Measurements from ENCODE around the gene IGF2BP1.

Gene IGF2BP1

DNA sequence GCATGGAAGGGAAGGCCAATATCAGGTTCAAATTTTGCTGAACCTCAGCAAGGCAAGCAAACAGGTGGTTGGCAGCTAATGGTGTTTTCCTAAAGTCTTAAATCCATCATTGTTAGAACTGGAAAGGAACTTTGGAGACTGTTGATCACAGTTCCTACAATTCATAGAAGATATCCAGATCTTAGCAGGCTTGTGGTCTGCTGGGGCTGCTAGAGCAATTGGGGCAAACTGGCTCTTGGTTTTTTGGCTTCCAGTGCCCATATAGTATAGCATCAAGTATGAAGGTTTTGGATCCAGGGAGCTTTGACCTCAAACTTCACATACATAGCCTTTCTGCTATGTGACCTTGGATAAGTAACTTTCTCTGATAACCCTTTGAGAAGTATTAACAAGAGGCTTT lies 49.7 kb downstream of the IGF2BP1 start:
- H3K4me2 ChIP-seq (ENCODE audit: insufficient read depth, low read length, poor library complexity, severe bottlenecking) = no peak overlapping the region
- H2BK12ac ChIP-seq (ENCODE audit: low read length) = no peak overlapping the region
- H2BK120ac ChIP-seq (ENCODE audit: low read depth, low read length) = no peak overlapping the region
- H3K79me1 ChIP-seq (ENCODE audit: low read depth, low read length) = no peaks in the 10 kb centered on the region
- no peak overlapping the region for H3K27ac ChIP-seq (replicated peaks; ENCODE audit: low read length)
- H3K9ac ChIP-seq (ENCODE audit: low read depth, low read length, poor library complexity) = no peak overlapping the region
- H3K14ac ChIP-seq (ENCODE audit: low read length) = no peak overlapping the region
- no peak overlapping the region for H2AK5ac ChIP-seq (ENCODE audit: low read depth, low read length)
- no peak overlapping the region for H4K91ac ChIP-seq (ENCODE audit: low read depth, low read length, poor library complexity)
- H3K4me1 ChIP-seq (ENCODE audit: control insufficient read depth in 2 of 2, insufficient read depth in 1 of 2, low read depth in 1 of 2, low read length in 2 of 2) = no peaks in the 10 kb centered on the region
- H3K18ac ChIP-seq (ENCODE audit: low read length) = no peak overlapping the region
- H3K27me3 ChIP-seq (ENCODE audit: control insufficient read depth in 3 of 3, insufficient read depth in 3 of 3, low read depth in 1 of 3, low read length in 3 of 3) = no peaks in the 10 kb centered on the region
- H3K4ac ChIP-seq (ENCODE audit: low read length) = no peak overlapping the region
- H4K8ac ChIP-seq (ENCODE audit: low read depth, low read length) = no peak overlapping the region
- no peak overlapping the region for H3K4me3 ChIP-seq (ENCODE audit: low read length in 2 of 2)
- H2AFZ ChIP-seq (ENCODE audit: low read length) = no peak overlapping the region
- H3K36me3 ChIP-seq (replicated peaks in 1 of 2; ENCODE audit: control insufficient read depth in 2 of 2, insufficient read depth in 2 of 2, low read length in 2 of 2) = peaks cover 82 to 100% of the 10 kb centered on the region in 2 donors
- H2BK5ac ChIP-seq (ENCODE audit: low read length) = no peak overlapping the region
- no peak overlapping the region for H2BK15ac ChIP-seq (ENCODE audit: low read length)
- H3K23ac ChIP-seq (ENCODE audit: low read depth, low read length, poor library complexity) = no peak overlapping the region
- DNase-seq (ENCODE audit: low spot score) = no peak
- no peaks in the 10 kb centered on the region for H3K9me3 ChIP-seq (replicated peaks in 1 of 2; ENCODE audit: control insufficient read depth in 2 of 2, insufficient read depth in 1 of 2, low read depth in 1 of 2, low read length in 2 of 2)

DNA sequence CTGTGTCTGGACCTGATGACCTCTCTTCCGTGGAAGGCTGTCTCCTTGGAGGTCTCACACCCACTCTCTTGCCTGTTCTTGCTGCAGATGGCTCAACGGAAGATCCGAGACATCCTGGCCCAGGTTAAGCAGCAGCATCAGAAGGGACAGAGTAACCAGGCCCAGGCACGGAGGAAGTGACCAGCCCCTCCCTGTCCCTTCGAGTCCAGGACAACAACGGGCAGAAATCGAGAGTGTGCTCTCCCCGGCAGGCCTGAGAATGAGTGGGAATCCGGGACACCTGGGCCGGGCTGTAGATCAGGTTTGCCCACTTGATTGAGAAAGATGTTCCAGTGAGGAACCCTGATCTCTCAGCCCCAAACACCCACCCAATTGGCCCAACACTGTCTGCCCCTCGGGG lies 52.1 kb downstream of the IGF2BP1 start:
- peak overlapping the region; percentile 74 for H3K23ac ChIP-seq (ENCODE audit: low read depth, low read length, poor library complexity)
- H3K9ac ChIP-seq (ENCODE audit: low read depth, low read length, poor library complexity) = peak overlapping the region; percentile 1
- no peak for DNase-seq (ENCODE audit: low spot score)
- H3K27ac ChIP-seq (replicated peaks; ENCODE audit: low read length) = no peak overlapping the region
- no peak overlapping the region for H3K4ac ChIP-seq (ENCODE audit: low read length)
- peaks cover 69 to 100% of the 10 kb centered on the region in 2 donors for H3K36me3 ChIP-seq (replicated peaks in 1 of 2; ENCODE audit: control insufficient read depth in 2 of 2, insufficient read depth in 2 of 2, low read length in 2 of 2)
- no peaks in the 10 kb centered on the region for H3K4me1 ChIP-seq (ENCODE audit: control insufficient read depth in 2 of 2, insufficient read depth in 1 of 2, low read depth in 1 of 2, low read length in 2 of 2)
- no peaks in the 10 kb centered on the region for H3K9me3 ChIP-seq (replicated peaks in 1 of 2; ENCODE audit: control insufficient read depth in 2 of 2, insufficient read depth in 1 of 2, low read depth in 1 of 2, low read length in 2 of 2)
- no peak overlapping the region for H4K91ac ChIP-seq (ENCODE audit: low read depth, low read length, poor library complexity)
- H2BK12ac ChIP-seq (ENCODE audit: low read length) = no peak overlapping the region
- no peaks in the 10 kb centered on the region for H3K27me3 ChIP-seq (ENCODE audit: control insufficient read depth in 3 of 3, insufficient read depth in 3 of 3, low read depth in 1 of 3, low read length in 3 of 3)
- H4K8ac ChIP-seq (ENCODE audit: low read depth, low read length) = no peak overlapping the region
- no peak overlapping the region for H3K14ac ChIP-seq (ENCODE audit: low read length)
- H2BK120ac ChIP-seq (ENCODE audit: low read depth, low read length) = no peak overlapping the region
- no peak overlapping the region for H3K4me2 ChIP-seq (ENCODE audit: insufficient read depth, low read length, poor library complexity, severe bottlenecking)
- H2BK5ac ChIP-seq (ENCODE audit: low read length) = no peak overlapping the region
- no peak overlapping the region for H2BK15ac ChIP-seq (ENCODE audit: low read length)
- no peak overlapping the region for H3K4me3 ChIP-seq (ENCODE audit: low read length in 2 of 2)
- H2AK5ac ChIP-seq (ENCODE audit: low read depth, low read length) = no peak overlapping the region
- no CpG with 5 or more reads among the region's 11 CpGs for WGBS, 2 donors (ENCODE audit: extremely low coverage in 2 of 2, insufficient read length in 2 of 2, insufficient replicate concordance in 1 of 2)
- H2AFZ ChIP-seq (ENCODE audit: low read length) = no peak overlapping the region
- H3K18ac ChIP-seq (ENCODE audit: low read length) = no peak overlapping the region
- H3K79me1 ChIP-seq (ENCODE audit: low read depth, low read length) = no peaks in the 10 kb centered on the region

DNA sequence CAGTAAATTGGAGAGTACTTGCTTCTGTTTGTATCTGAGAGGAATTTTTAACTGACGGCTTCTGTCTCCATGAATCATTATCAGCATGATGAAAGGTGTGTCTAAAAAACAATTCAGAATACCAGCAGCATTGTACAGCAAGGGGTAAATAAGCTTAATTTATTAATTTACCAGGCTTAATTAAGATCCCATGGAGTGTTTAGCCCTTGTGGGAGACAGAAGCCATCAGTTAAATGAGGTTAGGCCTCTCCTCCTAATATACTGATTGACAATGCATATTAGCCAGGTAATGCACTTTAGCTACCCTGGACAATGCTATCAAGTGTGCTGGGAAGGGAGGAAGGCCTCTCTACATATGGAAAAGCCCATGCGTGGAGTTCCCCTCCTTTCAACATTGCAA lies 53.4 kb downstream of the IGF2BP1 start:
- peaks cover 56 to 97% of the 10 kb centered on the region in 2 donors for H3K36me3 ChIP-seq (replicated peaks in 1 of 2; ENCODE audit: control insufficient read depth in 2 of 2, insufficient read depth in 2 of 2, low read length in 2 of 2)
- H3K4me2 ChIP-seq (ENCODE audit: insufficient read depth, low read length, poor library complexity, severe bottlenecking) = no peak overlapping the region
- WGBS, 2 donors (ENCODE audit: extremely low coverage in 2 of 2, insufficient read length in 2 of 2, insufficient replicate concordance in 1 of 2) = no CpG with 5 or more reads among the region's 2 CpGs
- H2BK120ac ChIP-seq (ENCODE audit: low read depth, low read length) = no peak overlapping the region
- H4K91ac ChIP-seq (ENCODE audit: low read depth, low read length, poor library complexity) = no peak overlapping the region
- H3K4me3 ChIP-seq (ENCODE audit: low read length in 2 of 2) = no peak overlapping the region
- no peak overlapping the region for H3K9ac ChIP-seq (ENCODE audit: low read depth, low read length, poor library complexity)
- H3K4ac ChIP-seq (ENCODE audit: low read length) = no peak overlapping the region
- no peaks in the 10 kb centered on the region for H3K9me3 ChIP-seq (replicated peaks in 1 of 2; ENCODE audit: control insufficient read depth in 2 of 2, insufficient read depth in 1 of 2, low read depth in 1 of 2, low read length in 2 of 2)
- no peak overlapping the region for H3K18ac ChIP-seq (ENCODE audit: low read length)
- H4K8ac ChIP-seq (ENCODE audit: low read depth, low read length) = no peak overlapping the region
- H2AK5ac ChIP-seq (ENCODE audit: low read depth, low read length) = no peak overlapping the region
- H3K4me1 ChIP-seq (ENCODE audit: control insufficient read depth in 2 of 2, insufficient read depth in 1 of 2, low read depth in 1 of 2, low read length in 2 of 2) = peaks cover 0 to 2% of the 10 kb centered on the region in 2 donors
- H2BK5ac ChIP-seq (ENCODE audit: low read length) = no peak overlapping the region
- H2AFZ ChIP-seq (ENCODE audit: low read length) = no peak overlapping the region
- H3K27me3 ChIP-seq (ENCODE audit: control insufficient read depth in 3 of 3, insufficient read depth in 3 of 3, low read depth in 1 of 3, low read length in 3 of 3) = no peaks in the 10 kb centered on the region
- H3K23ac ChIP-seq (ENCODE audit: low read depth, low read length, poor library complexity) = no peak overlapping the region
- H3K79me1 ChIP-seq (ENCODE audit: low read depth, low read length) = no peaks in the 10 kb centered on the region
- no peak overlapping the region for H3K14ac ChIP-seq (ENCODE audit: low read length)
- no peak overlapping the region for H2BK12ac ChIP-seq (ENCODE audit: low read length)
- DNase-seq (ENCODE audit: low spot score) = no peak
- H2BK15ac ChIP-seq (ENCODE audit: low read length) = no peak overlapping the region
- H3K27ac ChIP-seq (replicated peaks; ENCODE audit: low read length) = no peak overlapping the region

DNA sequence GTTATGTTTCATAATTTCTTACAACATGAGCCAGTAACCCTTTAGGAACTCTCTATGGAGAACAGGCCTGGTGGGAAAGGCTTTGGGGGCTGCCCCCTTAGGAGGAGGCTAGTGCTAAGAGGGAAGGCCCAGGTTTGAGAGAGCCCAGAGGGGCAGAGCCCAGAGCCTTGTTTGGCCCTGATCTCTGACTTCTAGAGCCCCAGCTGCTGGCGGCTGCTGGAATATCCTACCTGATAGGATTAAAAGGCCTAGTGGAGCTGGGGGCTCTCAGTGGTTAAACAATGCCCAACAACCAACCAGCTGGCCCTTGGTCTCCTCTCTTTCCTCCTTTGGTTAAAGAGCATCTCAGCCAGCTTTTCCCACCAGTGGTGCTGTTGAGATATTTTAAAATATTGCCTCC lies 54.1 kb downstream of the IGF2BP1 start:
- no peak overlapping the region for H2BK120ac ChIP-seq (ENCODE audit: low read depth, low read length)
- no peaks in the 10 kb centered on the region for H3K9me3 ChIP-seq (replicated peaks in 1 of 2; ENCODE audit: control insufficient read depth in 2 of 2, insufficient read depth in 1 of 2, low read depth in 1 of 2, low read length in 2 of 2)
- no peak overlapping the region for H3K27ac ChIP-seq (replicated peaks; ENCODE audit: low read length)
- no peak overlapping the region for H3K4ac ChIP-seq (ENCODE audit: low read length)
- no peak overlapping the region for H3K4me2 ChIP-seq (ENCODE audit: insufficient read depth, low read length, poor library complexity, severe bottlenecking)
- no peak for DNase-seq (ENCODE audit: low spot score)
- H3K18ac ChIP-seq (ENCODE audit: low read length) = no peak overlapping the region
- H2AK5ac ChIP-seq (ENCODE audit: low read depth, low read length) = no peak overlapping the region
- H2BK5ac ChIP-seq (ENCODE audit: low read length) = no peak overlapping the region
- no peak overlapping the region for H4K91ac ChIP-seq (ENCODE audit: low read depth, low read length, poor library complexity)
- H3K9ac ChIP-seq (ENCODE audit: low read depth, low read length, poor library complexity) = no peak overlapping the region
- no peak overlapping the region for H4K8ac ChIP-seq (ENCODE audit: low read depth, low read length)
- H3K79me1 ChIP-seq (ENCODE audit: low read depth, low read length) = no peaks in the 10 kb centered on the region
- no peaks in the 10 kb centered on the region for H3K27me3 ChIP-seq (ENCODE audit: control insufficient read depth in 3 of 3, insufficient read depth in 3 of 3, low read depth in 1 of 3, low read length in 3 of 3)
- no peak overlapping the region for H2AFZ ChIP-seq (ENCODE audit: low read length)
- H3K14ac ChIP-seq (ENCODE audit: low read length) = no peak overlapping the region
- no peak overlapping the region for H2BK12ac ChIP-seq (ENCODE audit: low read length)
- no peak overlapping the region for H2BK15ac ChIP-seq (ENCODE audit: low read length)
- H3K4me3 ChIP-seq (ENCODE audit: low read length in 2 of 2) = no peak overlapping the region
- no peak overlapping the region for H3K23ac ChIP-seq (ENCODE audit: low read depth, low read length, poor library complexity)
- peaks cover 0 to 2% of the 10 kb centered on the region in 2 donors for H3K4me1 ChIP-seq (ENCODE audit: control insufficient read depth in 2 of 2, insufficient read depth in 1 of 2, low read depth in 1 of 2, low read length in 2 of 2)
- H3K36me3 ChIP-seq (replicated peaks in 1 of 2; ENCODE audit: control insufficient read depth in 2 of 2, insufficient read depth in 2 of 2, low read length in 2 of 2) = peaks cover 52 to 97% of the 10 kb centered on the region in 2 donors
- no CpG with 5 or more reads among the region's 1 CpG for WGBS, 2 donors (ENCODE audit: extremely low coverage in 2 of 2, insufficient read length in 2 of 2, insufficient replicate concordance in 1 of 2)
